Gastroesophageal sphincter (tissue), 3 donors: ENCODE results near the gene TTYH3.

Experiments
- CTCF ChIP-seq, 4 experiments: fragments of 200-600 bp in 2 of 4; fragments of 450-650 bp in 2 of 4; sonication (generic) in 1 of 4; IDR thresholded peaks; one replicate each; pipeline ENCODE4 v1.5.1; 2017 to 2019; ENCODE audit warnings: antibody characterized with exemption in 4 of 4, mild to moderate bottlenecking in 2 of 4, moderate library complexity in 2 of 4
- POLR2AphosphoS5 ChIP-seq: sonication (generic); formaldehyde crosslinking; IDR thresholded peaks from one replicate; pipeline ENCODE4 v1.6.1; 2017; ENCODE audit warnings: antibody characterized with exemption

GRCh38 chr7:2611922-2612321 is 19.9 kb upstream of the TTYH3 start:
- TF ChIP-seq POLR2AphosphoS5 (no peak), CTCF (IDR thresholded peaks at IDR 0.05) (no peak)
